NCI-H510A (cell line): Measurements from ENCODE around the gene MRPL37.
"Not testable (repeated sequence)": the region's sequence is repeated elsewhere in the genome, so short reads cannot be mapped to it uniquely, and the experiment has no call there.

Source experiments
- DNase-seq: peaks from one replicate; lab custom pipeline; 2025; lab: John Stamatoyannopoulos, UW

Gene MRPL37

GRCh38 chr1:54220004-54220811 lies 20.2 kb downstream of the MRPL37 start:
- DNase-seq, result no peak

- DNase-seq, result no peak
These were observed 21.3 kb downstream of the MRPL37 start for GRCh38 chr1:54221113-54221834.

GRCh38 chr1:54221867-54222484 lies 22.0 kb downstream of the MRPL37 start:
- DNase-seq, result no peak

GRCh38 chr1:54222711-54223110 lies 22.7 kb downstream of the MRPL37 start:
- DNase-seq, result no peak

GRCh38 chr1:54223441-54224202 lies 23.7 kb downstream of the MRPL37 start:
- DNase-seq, result no peak

- DNase-seq, result no peak
These were observed 24.3 kb downstream of the MRPL37 start for GRCh38 chr1:54224233-54224632.

GRCh38 chr1:54225378-54225777 lies 25.4 kb downstream of the MRPL37 start:
- DNase-seq, result no peak

GRCh38 chr1:54225986-54226559 lies 26.1 kb downstream of the MRPL37 start:
- no peak for DNase-seq

- DNase-seq, result no peak
These were observed 27.2 kb downstream of the MRPL37 start for GRCh38 chr1:54227091-54227602.

GRCh38 chr1:54227891-54228310 lies 27.9 kb downstream of the MRPL37 start:
- DNase-seq, result no peak

- no peak for DNase-seq
These were observed 28.7 kb downstream of the MRPL37 start for GRCh38 chr1:54228638-54229079.

- DNase-seq, result no peak
These were observed 29.4 kb downstream of the MRPL37 start for GRCh38 chr1:54229281-54229891.

GRCh38 chr1:54230507-54231339 lies 30.8 kb downstream of the MRPL37 start:
- DNase-seq, result no peak

- not testable (repeated sequence) for DNase-seq
These were observed 33.2 kb downstream of the MRPL37 start for GRCh38 chr1:54233196-54233595.

GRCh38 chr1:54234284-54234683 lies 34.3 kb downstream of the MRPL37 start:
- no peak for DNase-seq

GRCh38 chr1:54237586-54237985 lies 37.6 kb downstream of the MRPL37 start:
- no peak for DNase-seq

- no peak for DNase-seq
These were observed 38.5 kb downstream of the MRPL37 start for GRCh38 chr1:54238353-54239034.

- no peak for DNase-seq
These were observed 39.0 kb downstream of the MRPL37 start for GRCh38 chr1:54239035-54239383.

GRCh38 chr1:54239631-54240031 lies 39.7 kb downstream of the MRPL37 start:
- DNase-seq, result no peak
